Measurements from ENCODE around the gene GLE1.

GRCh38 chr9:128580731-128581130, 76.2 kb downstream of the GLE1 start:
- TF ChIP-seq CTCF (IDR thresholded peaks at IDR 0.05; ENCODE audit: poor library complexity) (no peak), EZH2phosphoT487 (IDR thresholded peaks at IDR 0.05; ENCODE audit: low read depth, severe bottlenecking, unreplicated experiment) (no peak)
